HepG2 (cell line): ENCODE data around the gene SLC29A1. TPM values are rescaled to one million over a fixed set of nuclear protein-coding genes. Genes with fewer than 3 reads are reported as not detected.

ENCODE experiments used
- ARHGAP35 ChIP-seq: sonication (generic); formaldehyde crosslinking; IDR thresholded peaks from 2 replicates; pipeline ENCODE4 v1.9.0; 2022; ENCODE audit warnings: mild to moderate bottlenecking, inconsistent platforms, moderate library complexity, missing genetic modification reagents, borderline replicate concordance
- ASH2L ChIP-seq: fragments of 300-600, 200-600 bp; sonication (generic); IDR thresholded peaks from 2 replicates; pipeline ENCODE4 v1.7.0; 2017; ENCODE audit warnings: low read depth, mild to moderate bottlenecking, moderate library complexity, mixed read lengths, low read length; ENCODE audit not compliant: insufficient read length
- GFI1 ChIP-seq: sonication (generic); formaldehyde crosslinking; IDR thresholded peaks from 2 replicates; pipeline ENCODE4 v1.5.0; 2020; ENCODE audit warnings: missing genetic modification reagents, mild to moderate bottlenecking, borderline replicate concordance
- HNF4A ChIP-seq: sonication (generic); formaldehyde crosslinking; IDR thresholded peaks from 2 replicates; pipeline ENCODE4 v1.4.0; 2020; ENCODE audit warnings: missing genetic modification reagents
- KLF16 ChIP-seq, 2 experiments: sonication (generic) in 1 of 2; formaldehyde crosslinking in 1 of 2; IDR thresholded peaks; 2 replicates each; pipeline versions ENCODE4 v1.6.1 to v1.8.0; 2016 to 2023; ENCODE audit warnings: missing genetic modification reagents in 2 of 2, missing compliant biosample characterization in 1 of 2
- KLF9 ChIP-seq: IDR thresholded peaks from 2 replicates; pipeline ENCODE4 v1.6.1; 2016; ENCODE audit warnings: low read depth
- LCORL ChIP-seq, 2 experiments: fragments of 450-650 bp in 1 of 2; sonication (generic) in 1 of 2; formaldehyde crosslinking in 1 of 2; IDR thresholded peaks; 2 replicates each; pipeline versions ENCODE4 v1.5.0 to v1.6.1; 2017 to 2020; ENCODE audit warnings: antibody characterized with exemption in 1 of 2, missing genetic modification reagents in 1 of 2
- PAF1 ChIP-seq: IDR thresholded peaks from 2 replicates; pipeline ENCODE4 v1.6.1; 2016; ENCODE audit warnings: missing genetic modification reagents, missing compliant biosample characterization
- RAD21 ChIP-seq: fragments of 450-650 bp; formaldehyde crosslinking; IDR thresholded peaks from 2 replicates; pipeline ENCODE4 v1.5.0; 2020; ENCODE audit warnings: mild to moderate bottlenecking
- SIX4 ChIP-seq: sonication (generic); formaldehyde crosslinking; IDR thresholded peaks from 2 replicates; pipeline ENCODE4 v1.4.0; 2020; ENCODE audit warnings: missing genetic modification reagents
- SOX6 ChIP-seq, 2 experiments: fragments of 450-650 bp in 1 of 2; sonication (generic) in 1 of 2; formaldehyde crosslinking in 1 of 2; IDR thresholded peaks; 2 replicates each; pipeline versions ENCODE4 v1.4.0 to v1.6.1; 2017 to 2020; ENCODE audit warnings: antibody characterized with exemption in 1 of 2, mild to moderate bottlenecking in 1 of 2, missing genetic modification reagents in 1 of 2
- STAT6 ChIP-seq: sonication (generic); formaldehyde crosslinking; IDR thresholded peaks from 2 replicates; pipeline ENCODE4 v1.4.0; 2020; ENCODE audit warnings: missing genetic modification reagents, mild to moderate bottlenecking, borderline replicate concordance
- TAF1 ChIP-seq: sonication (generic); formaldehyde crosslinking; IDR thresholded peaks from 2 replicates; pipeline ENCODE4 v1.4.0; 2020; ENCODE audit warnings: missing genetic modification reagents
- USF2 ChIP-seq, 2 experiments: sonication (generic) in 1 of 2; formaldehyde crosslinking in 1 of 2; IDR thresholded peaks; 2 replicates each; pipeline versions ENCODE4 v1.5.1 to v1.6.1; 2011 to 2020; ENCODE audit warnings: borderline replicate concordance in 1 of 2, low read depth in 1 of 2, low read length in 1 of 2, mild to moderate bottlenecking in 1 of 2, missing genetic modification reagents in 1 of 2, moderate library complexity in 1 of 2
- ZGPAT ChIP-seq: IDR thresholded peaks from 2 replicates; pipeline ENCODE4 v1.6.1; 2016; ENCODE audit warnings: mild to moderate bottlenecking
- ZNF136 ChIP-seq: sonication (generic); formaldehyde crosslinking; IDR thresholded peaks from 2 replicates; pipeline ENCODE4 v1.8.1; 2022; ENCODE audit warnings: low read depth, mild to moderate bottlenecking, moderate library complexity, missing genetic modification reagents
- ZNF253 ChIP-seq: sonication (generic); formaldehyde crosslinking; IDR thresholded peaks from 2 replicates; pipeline ENCODE4 v1.8.0; 2022; ENCODE audit warnings: mild to moderate bottlenecking, missing genetic modification reagents, borderline replicate concordance
- ZNF256 ChIP-seq: sonication (generic); formaldehyde crosslinking; conservative IDR thresholded peaks from 2 replicates; pipeline ENCODE4 v1.4.0; 2020; ENCODE audit warnings: missing genetic modification reagents
- ZNF501 ChIP-seq: sonication (generic); formaldehyde crosslinking; IDR thresholded peaks from 2 replicates; pipeline ENCODE4 v1.5.1; 2020; ENCODE audit warnings: mild to moderate bottlenecking, moderate library complexity, missing genetic modification reagents
- ZNF883 ChIP-seq: sonication (generic); formaldehyde crosslinking; IDR thresholded peaks from 2 replicates; pipeline ENCODE4 v1.5.1; 2020; ENCODE audit warnings: mild to moderate bottlenecking, missing genetic modification reagents; ENCODE audit errors: not compliant biosample characterization
- polyA plus RNA-seq, 8 experiments: library from polyadenylated mRNA; depleted of rRNA in 3 of 8; stranded (reverse) in 7 of 8; unstranded in 1 of 8; fragments of >200 nt; fragmentation: Illumina TruSeq in 4 of 8; extraction: Trizol in 4 of 8; gene quantifications; 2 replicates each; pipeline versions ENCODE4 v1.2.1 to v1.2.3, GENCODE V29; 2011 to 2016; ENCODE audit warnings: low read depth in 4 of 8, missing spikeins in 1 of 8, mixed read lengths in 1 of 8; ENCODE audit not compliant: insufficient read depth in 1 of 8
- total RNA-seq, 5 experiments: library from RNA; depleted of rRNA; stranded (reverse); fragments of >200 nt; fragmentation: Illumina TruSeq; extraction: Trizol; gene quantifications; 2 replicates each; pipeline ENCODE4 v1.2.3, GENCODE V29; 2016; ENCODE audit warnings: low read depth in 1 of 5

The SLC29A1 gene
- total and polyA plus RNA-seq, 2 of the 13 experiments (the other 11 are each of a cell fraction or from before 2014, with no cell fraction given), result 43.2 to 106 TPM

GRCh38 chr6:44237813-44238433 is 14.5 kb downstream of the SLC29A1 start (continued):
- TF ChIP-seq TAF1 (peak; percentile 39; the same call in 1 of the 2 replicates), LCORL (IDR thresholded peaks at IDR 0.05) (no peak), LCORL (CRISPR knock-in tag; IDR thresholded peaks at IDR 0.05) (peak; percentile 91), GFI1 (CRISPR knock-in tag) (peak; percentile 44; the same call in 1 of the 2 replicates), ZNF136 (peak; percentile 98; the same call in 1 of the 2 replicates), ZNF253 (CRISPR knock-in tag) (0 out of 2 replicates have a peak, but pooled peaks have one; percentile 37), KLF9 (CRISPR knock-in tag) (0 out of 2 replicates have a peak, but pooled peaks have one; percentile 35), ZNF883 (peak; percentile 78), USF2 (IDR thresholded peaks at IDR 0.05; ENCODE audit: low read depth, low read length) (no peak), USF2 (CRISPR knock-in tag; IDR thresholded peaks at IDR 0.05; ENCODE audit: borderline replicate concordance) (no peak), STAT6 (0 out of 2 replicates have a peak, but pooled peaks have one; percentile 46), ARHGAP35 (CRISPR knock-in tag) (peak; percentile 81; the same call in 1 of the 2 replicates), PAF1 (CRISPR knock-in tag) (peak; percentile 64; the same call in 1 of the 2 replicates), ASH2L (peak; percentile 79), SOX6 (IDR thresholded peaks at IDR 0.05) (no peak), SOX6 (CRISPR knock-in tag; IDR thresholded peaks at IDR 0.05) (0 out of 2 replicates have a peak, but pooled peaks have one; percentile 45), ZNF501 (CRISPR knock-in tag) (peak; percentile 82), SIX4 (CRISPR knock-in tag) (peak; percentile 19; the same call in 1 of the 2 replicates), KLF16 (CRISPR knock-in tag; IDR thresholded peaks at IDR 0.05) (peak in 1 of 2 experiments; percentile 29; a peak in 1 of 4 replicates), ZNF256 (CRISPR knock-in tag) (0 out of 2 replicates have a peak, but pooled peaks have one; percentile 43), ZGPAT (CRISPR knock-in tag) (peak; percentile 90), RAD21 (CRISPR knock-in tag) (peak; percentile 85), HNF4A (CRISPR knock-in tag) (peak; percentile 12; the same call in 1 of the 2 replicates)
